ENCODE measurements around the gene USP37.
A peak's percentile ranks its signal among the peaks of the same experiment; 100 is the strongest.

Gene USP37

GRCh38 chr2:218428846-218429558 is 139.1 kb downstream of the USP37 start:
- no peak for DNase-seq

- no peak for DNase-seq
Observed at GRCh38 chr2:218427741-218428140, 140.4 kb downstream of the USP37 start.

- DNase-seq, result no peak
Observed at GRCh38 chr2:218425531-218425930, 142.6 kb downstream of the USP37 start.

- no peak for DNase-seq
Observed at GRCh38 chr2:218423584-218423983, 144.6 kb downstream of the USP37 start.

GRCh38 chr2:218422403-218423086 is 145.6 kb downstream of the USP37 start:
- DNase-seq, result no peak

- DNase-seq, result no peak
Observed at GRCh38 chr2:218421027-218421426, 147.1 kb downstream of the USP37 start.

- no peak for DNase-seq
Observed at GRCh38 chr2:218419630-218420216, 148.4 kb downstream of the USP37 start.

- no peak for DNase-seq
Observed at GRCh38 chr2:218418717-218419458, 149.3 kb downstream of the USP37 start, which contains the start of gene VIL1. TSS of gene VIL1 (plus strand) at chr2:218419123. CDS start at chr2:218423779, 4,656 bp downstream.

- no peak for DNase-seq
Observed at GRCh38 chr2:218418321-218418716, 149.8 kb downstream of the USP37 start.

- no peak for DNase-seq
Observed at GRCh38 chr2:218407717-218408116, 160.4 kb downstream of the USP37 start.

GRCh38 chr2:218406949-218407618 is 161.1 kb downstream of the USP37 start:
- peak; percentile 51 to 57 for DNase-seq

GRCh38 chr2:218406209-218406948 is 161.8 kb downstream of the USP37 start:
- DNase-seq, result peak; percentile 94

GRCh38 chr2:218405746-218406208 is 162.4 kb downstream of the USP37 start:
- no peak for DNase-seq

- no peak for DNase-seq
Observed at GRCh38 chr2:218405086-218405745, 162.9 kb downstream of the USP37 start.

- DNase-seq, result no peak
Observed at GRCh38 chr2:218404351-218405085, 163.6 kb downstream of the USP37 start.

- DNase-seq, result no peak
Observed at GRCh38 chr2:218403810-218404209, 164.3 kb downstream of the USP37 start.

- no peak for DNase-seq
Observed at GRCh38 chr2:218402911-218403411, 165.2 kb downstream of the USP37 start.

- no peak for DNase-seq
Observed at GRCh38 chr2:218402491-218402901, 165.7 kb downstream of the USP37 start.

GRCh38 chr2:218401890-218402289 is 166.3 kb downstream of the USP37 start:
- DNase-seq, result no peak

Data from stimulated activated CD4-positive, alpha-beta T cell treated with anti-CD3 and anti-CD28 coated beads, Interleukin-2, amount 100 ng/mL, for 48 hours (primary cell).